HepG2 (cell line): ENCODE results near the gene SLC22A5. TPM values are rescaled to one million over a fixed set of nuclear protein-coding genes. Genes with fewer than 3 reads are reported as not detected.

ENCODE experiments used
- ASH2L ChIP-seq: fragments of 300-600, 200-600 bp; sonication (generic); IDR thresholded peaks from 2 replicates; pipeline ENCODE4 v1.7.0; 2017; ENCODE audit warnings: low read depth, mild to moderate bottlenecking, moderate library complexity, mixed read lengths, low read length; ENCODE audit not compliant: insufficient read length
- ATM ChIP-seq: fragments of 450-650 bp; IDR thresholded peaks from 2 replicates; pipeline ENCODE4 v1.7.1; 2017; ENCODE audit warnings: mild to moderate bottlenecking, borderline replicate concordance
- DRAP1 ChIP-seq: IDR thresholded peaks from 2 replicates; pipeline ENCODE4 v1.6.1; 2016; ENCODE audit warnings: missing genetic modification reagents, missing compliant biosample characterization
- EP300 ChIP-seq, 3 experiments: sonication (generic) in 1 of 3; formaldehyde crosslinking in 1 of 3; IDR thresholded peaks; 2 replicates each; pipeline versions ENCODE4 v1.5.1 to v1.6.1; 2011 to 2020; ENCODE audit warnings: low read depth in 2 of 3, low read length in 2 of 3, borderline replicate concordance in 1 of 3, improper control_type of control experiment in 1 of 3, mild to moderate bottlenecking in 1 of 3, missing genetic modification reagents in 1 of 3, moderate library complexity in 1 of 3
- GABPB1 ChIP-seq: IDR thresholded peaks from 2 replicates; pipeline ENCODE4 v1.6.1; 2016; ENCODE audit warnings: mild to moderate bottlenecking, missing genetic modification reagents, moderate library complexity, missing compliant biosample characterization
- HOMEZ ChIP-seq: IDR thresholded peaks from 2 replicates; pipeline ENCODE4 v1.6.1; 2016; ENCODE audit warnings: low read depth
- KAT8 ChIP-seq: IDR thresholded peaks from 2 replicates; pipeline ENCODE4 v1.6.1; 2016; ENCODE audit warnings: missing genetic modification reagents, missing compliant biosample characterization
- NCOR1 ChIP-seq: fragments of 200-600 bp; sonication (generic); IDR thresholded peaks from 2 replicates; pipeline ENCODE4 v1.7.0; 2017; ENCODE audit warnings: antibody characterized with exemption, low read length, borderline replicate concordance
- RARA ChIP-seq: IDR thresholded peaks from 2 replicates; pipeline ENCODE4 v1.6.1; 2016; ENCODE audit warnings: missing genetic modification reagents, missing compliant biosample characterization
- STAG1 ChIP-seq: sonication (generic); formaldehyde crosslinking; IDR thresholded peaks from 2 replicates; pipeline ENCODE4 v1.4.0; 2020; ENCODE audit warnings: missing genetic modification reagents
- TARDBP ChIP-seq: sonication (generic); formaldehyde crosslinking; IDR thresholded peaks from 2 replicates; pipeline ENCODE4 v1.8.0; 2022; ENCODE audit warnings: mild to moderate bottlenecking, missing genetic modification reagents
- THAP11 ChIP-seq: IDR thresholded peaks from 2 replicates; pipeline ENCODE4 v1.6.1; 2016; ENCODE audit warnings: missing biosample characterization, missing genetic modification reagents
- ZNF232 ChIP-seq: sonication (generic); formaldehyde crosslinking; IDR thresholded peaks from 2 replicates; pipeline ENCODE4 v1.4.0; 2020; ENCODE audit warnings: missing genetic modification reagents, borderline replicate concordance
- ZNF335 ChIP-seq: sonication (generic); formaldehyde crosslinking; IDR thresholded peaks from 2 replicates; pipeline ENCODE4 v1.4.0; 2020; ENCODE audit warnings: missing genetic modification reagents
- polyA plus RNA-seq, 8 experiments: library from polyadenylated mRNA; depleted of rRNA in 3 of 8; stranded (reverse) in 7 of 8; unstranded in 1 of 8; fragments of >200 nt; fragmentation: Illumina TruSeq in 4 of 8; extraction: Trizol in 4 of 8; gene quantifications; 2 replicates each; pipeline versions ENCODE4 v1.2.1 to v1.2.3, GENCODE V29; 2011 to 2016; ENCODE audit warnings: low read depth in 4 of 8, missing spikeins in 1 of 8, mixed read lengths in 1 of 8; ENCODE audit not compliant: insufficient read depth in 1 of 8
- total RNA-seq, 5 experiments: library from RNA; depleted of rRNA; stranded (reverse); fragments of >200 nt; fragmentation: Illumina TruSeq; extraction: Trizol; gene quantifications; 2 replicates each; pipeline ENCODE4 v1.2.3, GENCODE V29; 2016; ENCODE audit warnings: low read depth in 1 of 5
- TF ChIP-seq, protein P1 (sequence below): sonication (generic); formaldehyde crosslinking; IDR thresholded peaks from 2 replicates; pipeline ENCODE4 v1.4.0; 2020; ENCODE audit warnings: missing genetic modification reagents, borderline replicate concordance
- TF ChIP-seq, protein P2 (sequence below): sonication (generic); formaldehyde crosslinking; IDR thresholded peaks from 2 replicates; pipeline ENCODE4 v1.4.0; 2020; ENCODE audit warnings: missing genetic modification reagents

SLC22A5 gene
- total and polyA plus RNA-seq, 2 of the 13 experiments (the other 11 are each of a cell fraction or from before 2014, with no cell fraction given): 7.1 to 15.1 TPM

DNA sequence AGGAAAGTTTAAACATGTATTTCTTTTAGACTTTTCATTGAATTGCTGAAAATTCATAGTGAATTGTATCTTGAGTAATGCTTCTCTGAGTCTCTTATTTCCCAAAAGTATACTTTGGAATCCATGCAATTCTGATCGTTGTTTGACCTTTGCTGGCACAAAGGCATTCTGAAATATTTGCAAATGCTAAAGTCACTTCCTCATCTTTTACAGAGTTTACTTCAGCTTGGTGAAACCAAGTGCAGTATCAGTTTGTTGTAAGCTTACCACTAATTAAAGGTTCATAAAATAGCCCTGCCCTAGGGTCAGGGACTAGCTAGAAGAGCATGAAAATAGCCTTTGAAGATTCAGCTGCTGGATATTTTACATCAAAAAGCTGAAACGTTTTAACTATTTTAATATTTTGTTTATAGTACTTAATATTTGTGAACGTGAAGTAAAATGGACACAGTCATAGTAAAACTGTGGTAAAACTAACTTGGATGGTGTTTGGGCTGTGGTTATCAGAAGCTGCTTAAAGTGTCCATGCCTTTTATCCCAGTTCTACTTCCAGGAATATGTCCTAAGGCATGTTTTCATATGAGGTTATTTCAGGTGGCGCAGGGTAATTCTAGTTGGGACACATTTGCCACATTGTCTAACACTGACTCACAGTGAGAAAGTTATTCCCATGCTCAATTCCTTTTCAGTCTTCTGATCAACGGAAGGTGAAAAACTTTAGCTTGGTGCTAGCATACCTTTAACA, 45.3 kb downstream of the SLC22A5 start (continued):
- TF ChIP-seq EP300 (IDR thresholded peaks at IDR 0.05; ENCODE audit: low read depth in 2 of 2, low read length in 2 of 2) (0 out of 4 replicates have a peak, but pooled peaks of 1 of the 2 experiments have one; percentile 17), EP300 (CRISPR knock-in tag; IDR thresholded peaks at IDR 0.05; ENCODE audit: borderline replicate concordance) (no peak), ATM (no peak), GABPB1 (CRISPR knock-in tag) (no peak), ZNF335 (no peak), ZNF232 (CRISPR knock-in tag) (no peak), STAG1 (no peak), KAT8 (CRISPR knock-in tag) (0 out of 2 replicates have a peak, but pooled peaks have one; percentile 12), DRAP1 (peak; percentile 20; the same call in 1 of the 2 replicates), NCOR1 (no peak), ASH2L (peak; percentile 44), TARDBP (CRISPR knock-in tag) (no peak), HOMEZ (CRISPR knock-in tag) (0 out of 2 replicates have a peak, but pooled peaks have one; percentile 9), RARA (CRISPR knock-in tag) (peak; percentile 30; the same call in 1 of the 2 replicates), THAP11 (no peak)
- TF ChIP-seq, protein P1, sequence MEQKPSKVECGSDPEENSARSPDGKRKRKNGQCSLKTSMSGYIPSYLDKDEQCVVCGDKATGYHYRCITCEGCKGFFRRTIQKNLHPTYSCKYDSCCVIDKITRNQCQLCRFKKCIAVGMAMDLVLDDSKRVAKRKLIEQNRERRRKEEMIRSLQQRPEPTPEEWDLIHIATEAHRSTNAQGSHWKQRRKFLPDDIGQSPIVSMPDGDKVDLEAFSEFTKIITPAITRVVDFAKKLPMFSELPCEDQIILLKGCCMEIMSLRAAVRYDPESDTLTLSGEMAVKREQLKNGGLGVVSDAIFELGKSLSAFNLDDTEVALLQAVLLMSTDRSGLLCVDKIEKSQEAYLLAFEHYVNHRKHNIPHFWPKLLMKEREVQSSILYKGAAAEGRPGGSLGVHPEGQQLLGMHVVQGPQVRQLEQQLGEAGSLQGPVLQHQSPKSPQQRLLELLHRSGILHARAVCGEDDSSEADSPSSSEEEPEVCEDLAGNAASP (CRISPR knock-in tag): 0 out of 2 replicates have a peak, but pooled peaks have one; percentile 38
- TF ChIP-seq, protein P2, sequence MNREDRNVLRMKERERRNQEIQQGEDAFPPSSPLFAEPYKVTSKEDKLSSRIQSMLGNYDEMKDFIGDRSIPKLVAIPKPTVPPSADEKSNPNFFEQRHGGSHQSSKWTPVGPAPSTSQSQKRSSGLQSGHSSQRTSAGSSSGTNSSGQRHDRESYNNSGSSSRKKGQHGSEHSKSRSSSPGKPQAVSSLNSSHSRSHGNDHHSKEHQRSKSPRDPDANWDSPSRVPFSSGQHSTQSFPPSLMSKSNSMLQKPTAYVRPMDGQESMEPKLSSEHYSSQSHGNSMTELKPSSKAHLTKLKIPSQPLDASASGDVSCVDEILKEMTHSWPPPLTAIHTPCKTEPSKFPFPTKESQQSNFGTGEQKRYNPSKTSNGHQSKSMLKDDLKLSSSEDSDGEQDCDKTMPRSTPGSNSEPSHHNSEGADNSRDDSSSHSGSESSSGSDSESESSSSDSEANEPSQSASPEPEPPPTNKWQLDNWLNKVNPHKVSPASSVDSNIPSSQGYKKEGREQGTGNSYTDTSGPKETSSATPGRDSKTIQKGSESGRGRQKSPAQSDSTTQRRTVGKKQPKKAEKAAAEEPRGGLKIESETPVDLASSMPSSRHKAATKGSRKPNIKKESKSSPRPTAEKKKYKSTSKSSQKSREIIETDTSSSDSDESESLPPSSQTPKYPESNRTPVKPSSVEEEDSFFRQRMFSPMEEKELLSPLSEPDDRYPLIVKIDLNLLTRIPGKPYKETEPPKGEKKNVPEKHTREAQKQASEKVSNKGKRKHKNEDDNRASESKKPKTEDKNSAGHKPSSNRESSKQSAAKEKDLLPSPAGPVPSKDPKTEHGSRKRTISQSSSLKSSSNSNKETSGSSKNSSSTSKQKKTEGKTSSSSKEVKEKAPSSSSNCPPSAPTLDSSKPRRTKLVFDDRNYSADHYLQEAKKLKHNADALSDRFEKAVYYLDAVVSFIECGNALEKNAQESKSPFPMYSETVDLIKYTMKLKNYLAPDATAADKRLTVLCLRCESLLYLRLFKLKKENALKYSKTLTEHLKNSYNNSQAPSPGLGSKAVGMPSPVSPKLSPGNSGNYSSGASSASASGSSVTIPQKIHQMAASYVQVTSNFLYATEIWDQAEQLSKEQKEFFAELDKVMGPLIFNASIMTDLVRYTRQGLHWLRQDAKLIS (CRISPR knock-in tag): no peak
